Measurements from ENCODE around the gene PAXX. TPM values are rescaled to one million over a fixed set of nuclear protein-coding genes. Genes with fewer than 3 reads are reported as not detected.
"Not testable (repeated sequence)": the region's sequence is repeated elsewhere in the genome, so short reads cannot be mapped to it uniquely, and the experiment has no call there.

The PAXX gene
- total RNA-seq, 2 experiments from 2014 or later: 52.7 to 67.1 TPM

DNA sequence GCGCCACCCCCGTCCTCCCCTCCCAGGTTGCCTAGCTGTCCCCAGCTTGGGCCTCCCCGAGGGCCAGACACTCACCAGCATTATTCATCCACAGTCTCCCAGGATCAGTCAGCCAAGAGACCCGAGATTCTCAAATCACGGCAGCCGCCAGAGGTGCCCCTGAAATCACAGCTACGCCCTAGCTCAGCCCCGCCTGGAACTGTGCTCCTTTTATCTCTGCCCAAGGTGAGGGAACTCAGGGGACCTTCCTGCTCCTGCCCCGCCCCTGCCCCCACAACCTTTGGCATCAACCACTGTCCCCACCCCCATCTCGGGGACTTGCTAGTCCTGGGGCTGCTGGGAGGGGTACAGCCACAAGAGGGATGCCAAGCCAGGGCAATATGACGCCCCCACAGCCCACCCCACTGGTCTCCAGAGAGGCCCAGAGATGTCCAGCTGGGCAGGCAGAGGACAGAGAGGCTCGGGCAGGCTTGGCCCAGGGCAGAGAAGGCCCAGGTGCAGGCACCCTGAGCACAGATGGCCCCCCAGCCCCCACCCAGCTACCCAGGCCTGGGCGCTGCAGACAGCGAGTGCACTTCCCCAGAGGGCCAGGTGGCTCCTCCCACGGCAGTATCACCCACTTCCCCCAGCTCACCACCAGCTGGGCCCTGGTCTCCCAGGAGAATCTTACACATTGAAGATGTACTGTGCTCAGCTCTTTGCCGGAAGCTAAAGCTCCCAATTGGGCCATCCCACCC, 39.9 kb downstream of the PAXX start, which contains the start of gene FUT7:
TSS of gene FUT7 (minus strand) at position 185 of the 737 bp plus-strand sequence. CDS start at position 88, 97 bp downstream.
- no peaks in the 10 kb centered on the region for H3K27me3 Mint-ChIP-seq
- POLR2A ChIA-PET: interaction anchor here (0.8 kb wide), 1 partner anchor 64 kb away, joined by 3 read pairs; no protein-coding TSS in a partner anchor
- intact Hi-C loops (cut with DNase I, micrococcal nuclease): loop anchor here in 1 of 2 experiments (10.0 kb wide), 1 partner anchor 187 kb away; the partner anchor contains the start of genes AJM1 and PHPT1
- H3K4me3 Mint-ChIP-seq: peak within 1 kb of the TSS; percentile 52
- H3K27ac Mint-ChIP-seq: no peak within 1 kb of the TSS
- DNase-seq: peak; percentile 73
- H3K9me3 Mint-ChIP-seq (ENCODE audit: low read depth): no peaks in the 10 kb centered on the region
- no peaks in the 10 kb centered on the region for H3K36me3 Mint-ChIP-seq (ENCODE audit: low read depth)
- CTCF ChIA-PET: interaction anchor here (0.6 to 4.7 kb wide), 6 partner anchors 9 to 238 kb away, joined by 3 to 26 read pairs (median 4); partner anchors contain the start of gene MAN1B1
- ATAC-seq: peak; percentile 7
- peaks cover 52% of the 10 kb centered on the region for H3K4me1 Mint-ChIP-seq

GRCh38 chr9:137032858-137033257, 40.6 kb downstream of the PAXX start:
- DNase-seq: no peak
- H3K27me3 Mint-ChIP-seq: no peaks in the 10 kb centered on the region
- no peaks in the 10 kb centered on the region for H3K9me3 Mint-ChIP-seq (ENCODE audit: low read depth)
- no peaks in the 10 kb centered on the region for H3K36me3 Mint-ChIP-seq (ENCODE audit: low read depth)
- ATAC-seq: no peak
- H3K27ac Mint-ChIP-seq: peak overlapping the region; percentile 43
- peak overlapping the region; percentile 29 for H3K4me3 Mint-ChIP-seq
- H3K4me1 Mint-ChIP-seq: peaks cover 50% of the 10 kb centered on the region
- intact Hi-C loops (cut with DNase I, micrococcal nuclease): loop anchor here in 1 of 2 experiments (10.0 kb wide), 1 partner anchor 188 kb away; the partner anchor contains the start of genes AJM1 and PHPT1
- CTCF ChIA-PET: interaction anchor here (0.6 to 1.5 kb wide), 4 partner anchors 35 to 239 kb away, joined by 3 to 5 read pairs (median 4); no protein-coding TSS in a partner anchor
- POLR2A ChIA-PET: no interaction called here

- ATAC-seq; H3K9me3 Mint-ChIP-seq (ENCODE audit: low read depth): not testable (repeated sequence)
- intact Hi-C loops (cut with DNase I, micrococcal nuclease): loop anchor here in 1 of 2 experiments (10.0 kb wide), 1 partner anchor 189 kb away; the partner anchor contains the start of genes AJM1 and PHPT1
These were observed 41.3 kb downstream of the PAXX start for GRCh38 chr9:137033481-137033880.

DNA sequence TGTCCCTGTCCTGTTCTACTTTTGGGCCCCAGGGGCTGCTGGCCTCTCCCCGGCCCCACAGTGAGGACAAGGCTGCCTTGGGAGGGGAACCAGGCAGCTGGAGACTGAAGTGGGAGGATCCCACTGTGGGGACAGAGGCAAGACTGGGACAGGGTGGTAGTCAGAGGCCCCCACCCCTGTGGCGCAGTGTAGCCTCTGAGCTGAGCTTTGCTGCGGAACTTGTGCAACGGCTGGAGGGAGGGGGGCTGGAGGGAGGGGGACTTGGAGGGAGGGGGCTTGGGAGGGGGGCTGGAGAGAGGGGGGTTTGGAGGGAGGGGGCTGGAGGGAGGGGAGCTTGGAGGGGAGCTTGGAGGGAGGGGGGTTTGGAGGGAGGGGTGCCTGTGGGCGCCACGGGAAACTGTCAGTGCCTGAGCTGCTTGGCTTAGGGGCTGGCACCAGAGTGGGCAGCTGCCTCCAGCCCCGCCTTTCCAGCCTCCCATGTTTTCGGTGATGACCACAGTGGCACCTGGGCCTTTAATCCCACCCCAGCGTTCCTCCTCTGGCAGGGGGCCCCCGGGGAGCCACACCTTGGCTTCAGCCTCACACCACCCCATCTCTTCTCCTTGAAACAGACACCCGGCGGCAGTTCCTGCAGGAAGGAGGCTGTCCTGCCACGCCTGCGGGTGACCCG, 42.0 kb downstream of the PAXX start:
- ATAC-seq (no peak), DNase-seq (no peak)
- Mint-ChIP-seq H3K36me3 (ENCODE audit: low read depth) (no peaks in the 10 kb centered on the region), H3K27me3 (no peaks in the 10 kb centered on the region), H3K4me1 (peaks cover 45% of the 10 kb centered on the region), H3K9me3 (ENCODE audit: low read depth) (no peaks in the 10 kb centered on the region), H3K4me3 (peak overlapping the region; percentile 66), H3K27ac (peak overlapping the region; percentile 83)
- intact Hi-C loops (cut with DNase I, micrococcal nuclease): loop anchor here in 1 of 2 experiments (1.0 to 10.0 kb wide), 2 partner anchors 86 to 189 kb away; partner anchors contain the start of genes AJM1 and PHPT1
- ChIA-PET CTCF (interaction anchor here (0.6 to 2.7 kb wide), 32 partner anchors 7 to 305 kb away, joined by 3 to 32 read pairs (median 6); partner anchors contain the start of genes AJM1, MAN1B1, NPDC1 and PAXX), POLR2A (interaction anchor here (0.6 to 1.3 kb wide), 5 partner anchors 10 to 283 kb away, joined by 3 to 5 read pairs (median 4); no protein-coding TSS in a partner anchor)

More at GRCh38 chr9:137033481-137033880, 41.3 kb downstream of the PAXX start:
- DNase-seq; H3K36me3 Mint-ChIP-seq (ENCODE audit: low read depth); POLR2A ChIA-PET; H3K4me3 Mint-ChIP-seq; H3K27me3 Mint-ChIP-seq; H3K27ac Mint-ChIP-seq: not testable (repeated sequence)
- CTCF ChIA-PET: interaction anchor here (1.5 to 2.7 kb wide), 2 partner anchors 13 to 34 kb away, joined by 4 to 20 read pairs; partner anchors contain the start of gene NPDC1
- H3K4me1 Mint-ChIP-seq: peaks cover 50% of the 10 kb centered on the region

- DNase-seq (peak; percentile 96), ATAC-seq (peak; percentile 80)
- H3K27ac Mint-ChIP-seq: peak overlapping the region; percentile 83
- ChIA-PET POLR2A (interaction anchor here (0.6 to 1.3 kb wide), 6 partner anchors 10 to 284 kb away, joined by 3 to 5 read pairs (median 4); no protein-coding TSS in a partner anchor), CTCF (interaction anchor here (0.6 to 2.7 kb wide), 47 partner anchors 8 to 347 kb away, joined by 3 to 32 read pairs (median 4); partner anchors contain the start of genes AJM1, MAN1B1, NPDC1 and PAXX)
- H3K27me3 Mint-ChIP-seq: no peaks in the 10 kb centered on the region
- peak overlapping the region; percentile 66 for H3K4me3 Mint-ChIP-seq
- intact Hi-C loops (cut with DNase I, micrococcal nuclease): loop anchor here (1.0 to 10.0 kb wide), 7 partner anchors 86 to 248 kb away; partner anchors contain the start of genes AJM1 (in 1 of the 2), FBXW5 (in 1 of the 2), PHPT1 (in 1 of the 2) and TMEM141 (in 1 of the 2)
- H3K36me3 Mint-ChIP-seq (ENCODE audit: low read depth): no peaks in the 10 kb centered on the region
- peaks cover 38% of the 10 kb centered on the region for H3K4me1 Mint-ChIP-seq
- no peaks in the 10 kb centered on the region for H3K9me3 Mint-ChIP-seq (ENCODE audit: low read depth)
These were observed 42.7 kb downstream of the PAXX start for GRCh38 chr9:137034709-137035506.

GRCh38 chr9:137035507-137035834, 43.2 kb downstream of the PAXX start:
- intact Hi-C loops (cut with DNase I, micrococcal nuclease): loop anchor here (1.0 to 10.0 kb wide), 6 partner anchors 86 to 248 kb away; partner anchors contain the start of genes AJM1 (in 1 of the 2), FBXW5 (in 1 of the 2), PHPT1 (in 1 of the 2) and TMEM141 (in 1 of the 2)
- POLR2A ChIA-PET: interaction anchor here (1.3 kb wide), 1 partner anchor 51 kb away, joined by 5 read pairs; no protein-coding TSS in a partner anchor
- Mint-ChIP-seq H3K4me3 (peak overlapping the region; percentile 66), H3K4me1 (peaks cover 33% of the 10 kb centered on the region), H3K27me3 (no peaks in the 10 kb centered on the region), H3K36me3 (ENCODE audit: low read depth) (no peaks in the 10 kb centered on the region), H3K9me3 (ENCODE audit: low read depth) (no peaks in the 10 kb centered on the region), H3K27ac (no peak overlapping the region)
- ATAC-seq: no peak
- DNase-seq: no peak
- CTCF ChIA-PET: interaction anchor here (0.5 to 2.7 kb wide), 39 partner anchors 9 to 347 kb away, joined by 3 to 32 read pairs (median 5); partner anchors contain the start of genes AJM1, NPDC1, PAXX and SAPCD2

DNA sequence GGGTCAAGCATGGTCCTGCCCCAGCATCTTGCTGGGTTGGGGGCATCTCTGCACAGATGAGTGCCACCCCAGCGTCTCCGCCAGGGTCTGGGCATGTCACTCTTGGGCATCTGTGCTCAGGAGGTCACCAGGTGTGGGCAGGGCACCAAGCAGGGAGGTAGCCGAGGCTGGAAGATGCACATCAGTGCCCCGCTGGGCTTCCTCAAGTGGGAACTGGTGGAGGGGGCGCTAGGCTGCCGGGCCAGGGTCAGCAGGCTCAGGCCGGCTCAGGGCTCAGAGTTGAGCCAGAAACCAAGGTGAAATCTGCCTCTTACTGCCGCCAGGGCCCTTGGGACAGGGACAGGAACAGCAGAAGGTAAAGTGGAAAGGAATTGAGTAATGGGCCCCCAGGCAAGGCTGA, 43.7 kb downstream of the PAXX start:
- CTCF ChIA-PET: interaction anchor here (0.5 to 2.3 kb wide), 21 partner anchors 9 to 348 kb away, joined by 3 to 32 read pairs (median 5); partner anchors contain the start of gene SAPCD2
- H3K9me3 Mint-ChIP-seq (ENCODE audit: low read depth): no peaks in the 10 kb centered on the region
- H3K4me1 Mint-ChIP-seq: peaks cover 28% of the 10 kb centered on the region
- DNase-seq (no peak), ATAC-seq (no peak)
- no peaks in the 10 kb centered on the region for H3K27me3 Mint-ChIP-seq
- no peaks in the 10 kb centered on the region for H3K36me3 Mint-ChIP-seq (ENCODE audit: low read depth)
- intact Hi-C loops (cut with DNase I, micrococcal nuclease): loop anchor here (1.0 to 10.0 kb wide), 6 partner anchors 87 to 249 kb away; partner anchors contain the start of genes AJM1 (in 1 of the 2), FBXW5 (in 1 of the 2), PHPT1 (in 1 of the 2) and TMEM141 (in 1 of the 2)
- H3K4me3 Mint-ChIP-seq: no peak overlapping the region
- no peak overlapping the region for H3K27ac Mint-ChIP-seq
- POLR2A ChIA-PET: no interaction called here

DNA sequence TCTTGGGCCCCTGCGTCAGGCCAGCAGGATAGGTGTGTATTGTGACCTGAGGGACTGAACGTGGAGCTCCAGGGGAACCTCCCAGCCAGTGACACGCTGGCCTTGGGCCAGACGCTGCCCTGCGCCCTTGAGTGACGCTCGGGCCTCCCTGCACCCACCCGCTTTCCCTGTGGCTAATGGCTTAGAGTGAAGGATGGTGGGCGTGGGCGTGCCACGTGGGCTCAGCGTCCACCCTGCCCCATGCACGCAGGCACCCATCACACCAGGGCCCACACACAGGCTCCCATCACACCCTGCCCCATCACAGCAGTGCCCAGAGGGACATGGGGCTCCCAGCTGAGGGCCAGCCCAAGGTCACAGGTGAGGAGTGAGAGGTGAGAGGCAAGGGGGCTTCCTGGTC, 44.8 kb downstream of the PAXX start:
- no peak for DNase-seq
- H3K9me3 Mint-ChIP-seq (ENCODE audit: low read depth): no peaks in the 10 kb centered on the region

DNA sequence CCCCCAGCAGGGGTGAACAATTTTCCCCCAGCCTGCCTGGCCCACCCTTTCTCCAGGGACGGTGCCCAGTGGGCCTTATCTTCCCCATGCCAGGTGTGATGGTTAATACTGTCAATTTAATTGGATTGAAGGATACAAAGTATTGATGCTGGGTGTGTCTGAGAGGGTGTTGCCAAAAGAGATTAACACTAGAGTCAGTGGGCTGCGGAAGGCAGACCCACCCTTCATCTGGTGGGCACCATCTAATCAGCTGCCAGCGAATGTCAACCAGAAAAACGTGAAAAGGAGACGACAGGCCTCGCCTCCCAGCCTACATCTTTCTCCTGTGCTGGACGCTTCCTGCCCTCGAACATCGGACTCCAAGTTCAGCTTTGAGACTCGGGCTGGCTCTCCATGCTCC, 45.3 kb downstream of the PAXX start:
- no peak for DNase-seq
- POLR2A ChIA-PET: no interaction called here
- Mint-ChIP-seq H3K4me1 (peaks cover 19% of the 10 kb centered on the region), H3K9me3 (ENCODE audit: low read depth) (no peaks in the 10 kb centered on the region), H3K27ac (no peak overlapping the region), H3K27me3 (no peaks in the 10 kb centered on the region), H3K4me3 (no peak overlapping the region), H3K36me3 (ENCODE audit: low read depth) (no peaks in the 10 kb centered on the region)
- intact Hi-C loops (cut with DNase I, micrococcal nuclease): loop anchor here in 1 of 2 experiments (10.0 kb wide), 1 partner anchor 193 kb away; the partner anchor contains the start of genes AJM1 and PHPT1
- CTCF ChIA-PET: interaction anchor here (1.9 to 3.2 kb wide), 3 partner anchors 8 to 31 kb away, joined by 4 to 12 read pairs (median 6); no protein-coding TSS in a partner anchor
- no peak for ATAC-seq

More for the DNA sequence above, 44.8 kb downstream of the PAXX start:
- intact Hi-C loops (cut with DNase I, micrococcal nuclease): loop anchor here in 1 of 2 experiments (10.0 kb wide), 1 partner anchor 192 kb away; the partner anchor contains the start of genes AJM1 and PHPT1
- POLR2A ChIA-PET: no interaction called here
- Mint-ChIP-seq H3K4me1 (peaks cover 22% of the 10 kb centered on the region), H3K27ac (no peak overlapping the region), H3K27me3 (no peaks in the 10 kb centered on the region), H3K36me3 (ENCODE audit: low read depth) (no peaks in the 10 kb centered on the region), H3K4me3 (no peak overlapping the region)
- CTCF ChIA-PET: interaction anchor here (1.9 to 3.2 kb wide), 3 partner anchors 7 to 31 kb away, joined by 4 to 12 read pairs (median 6); no protein-coding TSS in a partner anchor
- no peak for ATAC-seq
